ENCODE results near the gene TWIST2. TPM values are rescaled to one million over a fixed set of nuclear protein-coding genes. Genes with fewer than 3 reads are reported as not detected.

TWIST2 gene
- total and polyA plus RNA-seq, 10 of the 15 experiments (the other 5 are each of a cell fraction or from before 2014, with no cell fraction given): not detected

- TF ChIP-seq SRF (IDR thresholded peaks at IDR 0.05; ENCODE audit: low read depth in 2 of 2, low read length in 2 of 2) (no peak), CBFB (IDR thresholded peaks at IDR 0.05; ENCODE audit: low read depth) (no peak), STAT3 (IDR thresholded peaks at IDR 0.05; ENCODE audit: low read depth, low read length) (no peak), SUZ12 (IDR thresholded peaks at IDR 0.05; ENCODE audit: unreplicated experiment) (no peak), PBX3 (IDR thresholded peaks at IDR 0.05; ENCODE audit: insufficient replicate concordance, low read depth, low read length) (no peak), NRF1 (conservative IDR thresholded peaks at IDR 0.05; ENCODE audit: low read depth, low read length) (no peak), MEF2B (IDR thresholded peaks at IDR 0.05; ENCODE audit: partially characterized antibody, poor library complexity, severe bottlenecking) (no peak), RAD21 (IDR thresholded peaks at IDR 0.05; ENCODE audit: insufficient read depth, low read depth, low read length) (no peak), STAT1 (conservative IDR thresholded peaks at IDR 0.05) (no peak), PAX5 (IDR thresholded peaks at IDR 0.05; ENCODE audit: borderline replicate concordance, low read depth, low read length) (no peak), ATF7 (IDR thresholded peaks at IDR 0.05; ENCODE audit: low read depth) (no peak), ETV6 (conservative IDR thresholded peaks at IDR 0.05 in 1 of 2, IDR thresholded peaks at IDR 0.05 in 1 of 2; ENCODE audit: borderline replicate concordance in 1 of 2, low read depth in 1 of 2) (no peak), ZBED1 (IDR thresholded peaks at IDR 0.05; ENCODE audit: borderline replicate concordance) (no peak), SP1 (IDR thresholded peaks at IDR 0.05; ENCODE audit: low read depth, low read length) (no peak), JUNB (IDR thresholded peaks at IDR 0.05) (no peak), ATF2 (IDR thresholded peaks at IDR 0.05; ENCODE audit: low read length) (no peak), ZNF622 (IDR thresholded peaks at IDR 0.05) (no peak), ZNF217 (IDR thresholded peaks at IDR 0.05) (no peak)
- ChIA-PET POLR2A (no interaction called here), CTCF (no interaction called here), SMC1A (ENCODE audit: uncharacterized antibody, unreplicated experiment) (no interaction called here), RAD21 (ENCODE audit: unreplicated experiment) (no interaction called here)
- ATAC-seq (no peak), DNase-seq (ENCODE audit: low read depth, low spot score) (no peak), FAIRE-seq (no peak)
- Histone ChIP-seq H4K20me1 (ENCODE audit: control insufficient read depth, insufficient read depth) (no peaks in the 10 kb centered on the region), H3K4me2 (ENCODE audit: control insufficient read depth, insufficient read depth) (no peak overlapping the region), H3K4me1 (ENCODE audit: control insufficient read depth, insufficient read depth, low read length) (no peaks in the 10 kb centered on the region), H3K9ac (ENCODE audit: control insufficient read depth, insufficient read depth, low read length) (no peak overlapping the region), H3K9me3 (replicated peaks; ENCODE audit: control insufficient read depth, insufficient read depth, low read length) (no peaks in the 10 kb centered on the region; the same call in 2 of the 3 replicates), H3K4me3 (no peak overlapping the region), H3K27me3 (replicated peaks in 1 of 2; ENCODE audit: control insufficient read depth in 2 of 2, insufficient read depth in 2 of 2, low read length in 1 of 2) (no peaks in the 10 kb centered on the region; a peak in 2 of 4 replicates), H3K36me3 (ENCODE audit: control insufficient read depth in 2 of 2, insufficient read depth in 2 of 2, low read length in 1 of 2) (no peaks in the 10 kb centered on the region), H3K79me2 (ENCODE audit: control insufficient read depth, insufficient read depth, low read length) (no peaks in the 10 kb centered on the region), H2AFZ (ENCODE audit: control insufficient read depth, low read depth, low read length) (no peak overlapping the region), H3K27ac (ENCODE audit: control insufficient read depth, insufficient read depth) (no peak overlapping the region)
- intact Hi-C loops (cut with micrococcal nuclease; ENCODE audit: unreplicated experiment) (no loop called here), in situ Hi-C loops (cut with MboI) (no loop called here)
- 16% methylated on average over 13 of the region's 13 CpGs for WGBS (ENCODE audit: insufficient coverage, insufficient replicate concordance, low lambda C conversion rate, missing lambda C conversion rate)
- BruUV-seq (replicated peaks): no TSS peak
Observed at GRCh38 chr2:238942726-238943300, 94.9 kb downstream of the TWIST2 start.
